ENCODE data around the gene BRD3OS. TPM values are rescaled to one million over a fixed set of nuclear protein-coding genes. Genes with fewer than 3 reads are reported as not detected.

BRD3OS gene, protein sequence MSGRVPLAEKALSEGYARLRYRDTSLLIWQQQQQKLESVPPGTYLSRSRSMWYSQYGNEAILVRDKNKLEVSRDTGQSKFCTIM
- total RNA-seq, result 12.3 and 12.7 TPM in 2 replicates

DNA sequence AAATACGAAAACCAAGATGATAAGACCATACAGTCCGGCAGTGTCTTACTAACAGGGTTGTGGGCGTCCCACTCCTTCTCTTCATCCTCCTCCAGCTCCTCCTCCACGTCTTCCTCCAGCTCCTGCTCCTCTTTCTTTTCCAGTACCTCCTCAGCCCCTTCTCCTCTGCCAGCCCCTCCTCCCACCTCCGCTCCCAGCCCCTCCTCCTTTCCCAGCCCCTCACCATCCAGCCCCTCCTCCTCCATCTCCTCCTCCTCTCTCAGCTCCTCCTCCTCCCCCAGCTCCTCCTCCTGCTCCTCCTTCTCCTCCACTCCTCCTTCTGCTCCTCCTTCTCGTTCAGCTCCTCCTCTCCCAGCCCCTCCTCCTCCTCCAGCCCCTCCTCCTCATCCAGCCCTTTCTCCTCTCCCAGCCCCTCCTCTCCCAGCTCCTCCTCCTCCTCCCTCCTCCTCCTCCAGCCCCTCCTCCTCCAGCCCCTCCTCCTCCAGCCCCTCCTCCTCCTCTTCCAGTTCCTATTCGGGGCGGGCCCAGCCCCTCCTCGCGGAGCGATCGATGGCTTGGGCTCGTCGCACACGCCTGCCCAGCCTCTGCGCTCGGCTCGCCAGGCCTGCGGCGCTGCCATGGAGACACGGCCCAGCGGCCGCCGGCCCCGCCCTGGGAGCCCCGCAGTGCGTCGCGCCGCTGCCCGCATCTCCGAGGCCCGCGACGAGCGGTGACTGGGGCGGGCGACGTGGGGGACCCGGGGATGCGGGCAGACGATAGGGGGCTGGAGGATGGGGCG lies at the start of gene BRD3OS:
Gene BRD3OS, plus strand, starts transcription at position 654 of the 778 bp plus-strand sequence. CDS start 1,267 bp downstream, outside the sequence.

DNA sequence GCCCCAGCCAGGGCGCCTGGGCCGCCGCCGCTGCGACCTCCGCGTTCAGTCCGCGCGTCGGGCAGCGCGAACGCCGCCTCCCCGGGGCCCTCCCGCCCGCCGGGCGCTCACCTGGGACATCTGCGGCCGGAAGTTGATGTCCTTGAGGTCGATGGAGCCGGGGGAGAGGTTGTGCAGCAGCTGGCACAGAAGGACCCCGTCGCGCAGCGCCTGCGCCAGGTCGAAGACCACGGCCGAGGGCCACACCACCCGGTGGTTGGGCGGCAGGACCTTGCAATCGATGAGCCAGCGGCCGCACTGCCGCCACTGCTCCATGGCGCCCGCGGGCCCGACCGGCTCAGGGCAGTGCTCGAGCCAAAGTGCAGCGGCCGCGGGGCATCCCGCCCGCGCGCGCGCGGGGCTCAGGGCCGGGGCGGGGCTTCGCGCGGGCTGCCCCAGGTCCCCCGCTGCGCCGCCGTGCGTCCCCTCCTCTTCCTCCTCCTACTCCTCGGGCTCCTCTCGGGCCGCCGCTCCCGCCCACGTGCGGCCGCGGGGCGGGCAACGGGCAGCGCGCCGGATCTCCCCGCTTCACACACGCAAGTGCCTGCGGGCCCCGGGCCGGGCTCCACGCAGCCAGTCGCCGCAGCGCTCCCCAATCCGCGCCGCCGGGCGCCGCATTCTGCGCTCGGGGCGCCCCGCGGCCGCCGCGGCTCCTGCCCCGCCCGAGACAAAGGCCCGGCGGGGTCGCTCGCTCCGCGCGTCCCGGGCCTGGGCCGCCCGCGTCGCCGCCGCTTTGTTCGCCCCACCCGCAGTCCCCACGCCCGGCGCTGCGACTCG lies 33.1 kb upstream of the BRD3OS start, which contains the start of gene VAV2:
Gene VAV2, minus strand, starts transcription at position 361 of the 816 bp plus-strand sequence. Its CDS starts 46 bp downstream, at position 315.

DNA sequence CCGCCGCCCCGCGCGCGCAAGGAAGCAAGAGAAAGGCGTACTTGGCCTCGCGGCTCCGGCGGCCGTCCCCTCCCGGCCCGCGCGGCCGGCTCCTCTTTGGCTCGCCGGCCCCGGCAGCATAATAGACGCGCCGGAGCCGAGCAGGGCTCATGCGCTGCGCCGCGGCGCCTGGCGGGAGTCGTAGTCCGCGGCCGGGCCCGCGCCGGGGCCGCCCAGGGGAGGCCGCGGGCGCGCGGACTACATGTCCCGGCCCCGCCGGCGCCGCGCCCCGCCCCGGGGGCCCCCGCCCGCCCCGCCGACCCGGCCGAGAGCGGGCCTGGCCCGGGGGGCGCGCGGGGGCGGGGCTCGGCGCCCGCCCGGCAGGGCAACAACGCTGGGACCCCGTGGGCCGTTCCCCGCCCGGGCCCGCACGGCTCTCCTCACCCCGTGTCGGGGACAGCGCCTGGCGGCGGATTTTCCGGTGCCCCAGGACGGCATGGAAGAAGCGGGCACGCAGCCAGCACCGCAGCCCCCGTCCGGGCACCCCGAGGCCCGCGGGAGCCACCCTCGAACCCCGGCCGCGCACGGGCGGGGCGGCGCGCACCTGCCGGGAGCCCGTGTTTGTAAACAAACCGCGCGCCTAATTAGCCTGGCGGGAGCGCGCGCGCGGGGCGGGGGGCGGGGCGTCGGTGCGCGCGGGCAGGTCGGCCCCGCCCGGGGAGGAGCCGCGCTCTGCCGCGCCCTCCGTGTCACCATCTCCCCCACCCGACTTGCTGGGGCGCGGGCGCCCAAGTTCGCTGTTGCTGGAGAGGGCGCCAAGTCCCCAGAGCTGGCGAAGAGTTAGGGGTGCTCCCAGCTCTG lies 42.8 kb downstream of the BRD3OS start, which contains the start of gene BRD3:
Gene BRD3, minus strand, starts transcription at position 123 of the 840 bp plus-strand sequence. CDS start 14,549 bp downstream, outside the sequence.

Other genes with a start within 250 kb of the BRD3OS start
- 12.6 and 12.8 TPM in 2 replicates for gene VAV2, start 33.2 kb upstream of the BRD3OS start, total RNA-seq
- 7.2 and 9.1 TPM in 2 replicates for gene BRD3, start 42.5 kb downstream of the BRD3OS start, total RNA-seq
- gene WDR5, start 110.6 kb downstream of the BRD3OS start, total RNA-seq, result 28.7 and 30.4 TPM in 2 replicates
- gene RNU6ATAC, start 139.1 kb downstream of the BRD3OS start, total RNA-seq, result not detected in 2 replicates